HG02885 (cell line): Measurements from ENCODE around the gene ITGAE.

Experiments used
- ATAC-seq: cut with Tn5 transposase; IDR thresholded peaks from one replicate; pipeline ENCODE4 v1.9.1; 2021; ENCODE audit warnings: mild to moderate bottlenecking; ENCODE audit not compliant: unreplicated experiment, poor library complexity

ITGAE gene

GRCh38 chr17:3821101-3821500 is 20.1 kb upstream of the ITGAE start:
- no peak for ATAC-seq

GRCh38 chr17:3818786-3819185 is 17.8 kb upstream of the ITGAE start:
- no peak for ATAC-seq

- no peak for ATAC-seq
Observed at GRCh38 chr17:3817851-3818605, 17.0 kb upstream of the ITGAE start.

GRCh38 chr17:3815925-3816324 is 14.9 kb upstream of the ITGAE start:
- no peak for ATAC-seq

- ATAC-seq = no peak
Observed at GRCh38 chr17:3815122-3815521, 14.1 kb upstream of the ITGAE start.

- ATAC-seq = no peak
Observed at GRCh38 chr17:3814361-3814760, 13.4 kb upstream of the ITGAE start.

GRCh38 chr17:3813171-3813570 is 12.2 kb upstream of the ITGAE start:
- no peak for ATAC-seq

- no peak for ATAC-seq
Observed at GRCh38 chr17:3812771-3813170, 11.8 kb upstream of the ITGAE start.

- no peak for ATAC-seq
Observed at GRCh38 chr17:3812284-3812683, 11.3 kb upstream of the ITGAE start.

- ATAC-seq = no peak
Observed at GRCh38 chr17:3810019-3810418, 9.0 kb upstream of the ITGAE start.

- ATAC-seq = no peak
Observed at GRCh38 chr17:3809135-3809534, 8.1 kb upstream of the ITGAE start.

GRCh38 chr17:3808701-3809100 is 7.7 kb upstream of the ITGAE start:
- no peak for ATAC-seq

- ATAC-seq = no peak
Observed at GRCh38 chr17:3805581-3805980, 4.6 kb upstream of the ITGAE start.

- ATAC-seq = peak; percentile 57
Observed at GRCh38 chr17:3804503-3804931, 3.5 kb upstream of the ITGAE start.

GRCh38 chr17:3803308-3803640 is 2.3 kb upstream of the ITGAE start:
- ATAC-seq = no peak

- no peak for ATAC-seq
Observed at GRCh38 chr17:3802461-3803307, 1.7 kb upstream of the ITGAE start.

GRCh38 chr17:3801792-3802191 is 804 bp upstream of the ITGAE start:
- ATAC-seq = no peak

GRCh38 chr17:3801347-3801746 is 359 bp upstream of the ITGAE start:
- no peak for ATAC-seq

GRCh38 chr17:3799181-3799945 is 1.6 kb downstream of the ITGAE start:
- no peak for ATAC-seq

- no peak for ATAC-seq
Observed at GRCh38 chr17:3798273-3799180, 2.5 kb downstream of the ITGAE start.
